Chondrocyte (in vitro differentiated cells): ENCODE measurements around the gene BAG2. TPM values are rescaled to one million over a fixed set of nuclear protein-coding genes. Genes with fewer than 3 reads are reported as not detected.

Experiments used
- DNase-seq: peaks from one replicate; pipeline ENCODE4 v3.0.0; 2021; ENCODE audit warnings: mixed read lengths, low spot score
- H3K27ac Mint-ChIP-seq: one replicate; pipeline ENCODE4 v1.8.0; 2021; ENCODE audit warnings: mild to moderate bottlenecking, moderate library complexity, mixed read lengths; ENCODE audit not compliant: unreplicated experiment
- H3K27me3 Mint-ChIP-seq: 2 replicates; pipeline ENCODE4 v1.8.0; 2021; ENCODE audit warnings: low read depth, mixed read lengths
- H3K36me3 Mint-ChIP-seq: 2 replicates; pipeline ENCODE4 v1.8.0; 2021; ENCODE audit warnings: low read depth, mixed read lengths
- H3K4me1 Mint-ChIP-seq: 2 replicates; pipeline ENCODE4 v1.8.0; 2021; ENCODE audit warnings: low read depth, mild to moderate bottlenecking, mixed read lengths
- H3K4me3 Mint-ChIP-seq: one replicate; pipeline ENCODE4 v1.8.0; 2021; ENCODE audit warnings: mild to moderate bottlenecking, moderate library complexity, mixed read lengths; ENCODE audit not compliant: unreplicated experiment
- H3K9me3 Mint-ChIP-seq: 2 replicates; pipeline ENCODE4 v1.8.0; 2021; ENCODE audit warnings: low read depth, mixed read lengths
- CTCF ChIP-seq: fragments of 200-600 bp; sonication (generic); IDR thresholded peaks from 2 replicates; pipeline ENCODE4 v1.5.0; 2021; ENCODE audit warnings: antibody characterized with exemption, mild to moderate bottlenecking, moderate library complexity
- total RNA-seq: library from RNA; stranded (reverse); gene quantifications from 3 replicates; pipeline ENCODE4 v1.2.1, GENCODE V29; 2021

BAG2 gene
- total RNA-seq, 1 donor from 2014 or later: 12.1 TPM

DNA sequence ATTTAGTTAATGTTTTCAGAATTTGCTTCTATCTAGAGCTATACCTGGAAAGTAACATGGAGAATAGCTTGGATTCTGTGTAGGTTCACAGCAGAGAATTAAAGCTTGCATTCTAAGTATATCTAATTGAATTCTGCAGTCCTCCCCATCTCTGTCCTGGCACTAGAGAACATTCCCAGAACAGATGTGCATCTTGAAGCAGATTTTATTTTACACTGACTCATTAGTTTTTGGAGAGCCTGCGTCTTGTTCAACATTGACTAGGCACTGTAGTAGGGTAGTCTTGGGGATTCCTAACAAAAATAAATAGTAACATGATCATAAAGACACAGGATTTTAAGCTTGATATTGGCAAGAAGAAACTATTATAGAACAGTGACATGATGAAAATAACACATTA lies 36.2 kb upstream of the BAG2 start:
- no peak for DNase-seq
- no peak for TF ChIP-seq CTCF
- Mint-ChIP-seq H3K9me3 (no peaks in the 10 kb centered on the region), H3K36me3 (peaks cover 20% of the 10 kb centered on the region), H3K27ac (no peak overlapping the region), H3K4me1 (peaks cover 6% of the 10 kb centered on the region), H3K4me3 (no peak overlapping the region), H3K27me3 (no peaks in the 10 kb centered on the region)

- H3K4me1 Mint-ChIP-seq: peaks cover 5% of the 10 kb centered on the region
- no peak for TF ChIP-seq CTCF
- no peak for DNase-seq
Observed at GRCh38 chr6:57137350-57137749, 34.8 kb upstream of the BAG2 start.

GRCh38 chr6:57138026-57138425 lies 34.1 kb upstream of the BAG2 start:
- TF ChIP-seq CTCF: no peak
- Mint-ChIP-seq H3K27me3 (no peaks in the 10 kb centered on the region), H3K4me3 (no peak overlapping the region), H3K36me3 (peaks cover 31% of the 10 kb centered on the region), H3K27ac (no peak overlapping the region), H3K4me1 (peaks cover 5% of the 10 kb centered on the region), H3K9me3 (no peaks in the 10 kb centered on the region)
- no peak for DNase-seq

More at GRCh38 chr6:57137350-57137749, 34.8 kb upstream of the BAG2 start:
- no peaks in the 10 kb centered on the region for H3K27me3 Mint-ChIP-seq
- H3K36me3 Mint-ChIP-seq: peaks cover 28% of the 10 kb centered on the region
- no peaks in the 10 kb centered on the region for H3K9me3 Mint-ChIP-seq
- H3K4me3 Mint-ChIP-seq: no peak overlapping the region
- H3K27ac Mint-ChIP-seq: no peak overlapping the region

- H3K9me3 Mint-ChIP-seq: no peaks in the 10 kb centered on the region
- TF ChIP-seq CTCF: no peak
- no peak overlapping the region for H3K4me3 Mint-ChIP-seq
- DNase-seq: no peak
- no peaks in the 10 kb centered on the region for H3K27me3 Mint-ChIP-seq
- no peak overlapping the region for H3K27ac Mint-ChIP-seq
- peaks cover 22% of the 10 kb centered on the region for H3K36me3 Mint-ChIP-seq
- H3K4me1 Mint-ChIP-seq: no peaks in the 10 kb centered on the region
Observed at GRCh38 chr6:57141451-57142177, 30.5 kb upstream of the BAG2 start.

DNA sequence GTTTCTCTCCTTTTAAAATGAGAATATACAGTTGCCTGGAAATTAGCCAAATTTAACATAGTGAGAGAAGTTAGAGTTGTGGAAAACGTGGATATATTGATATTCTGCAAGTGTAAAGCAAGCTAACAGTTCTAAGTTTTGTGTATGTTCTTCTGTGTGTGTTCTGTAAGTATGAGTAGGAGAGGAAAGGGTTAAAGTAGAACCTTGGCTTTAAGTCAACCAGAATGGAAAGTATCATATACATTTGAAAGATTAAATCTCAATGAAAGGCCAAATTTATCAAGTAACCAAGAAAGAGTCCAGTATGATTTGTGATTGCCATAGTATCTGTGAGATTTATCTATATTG lies 30.0 kb upstream of the BAG2 start:
- Mint-ChIP-seq H3K36me3 (peaks cover 18% of the 10 kb centered on the region), H3K27me3 (no peaks in the 10 kb centered on the region), H3K9me3 (no peaks in the 10 kb centered on the region), H3K27ac (no peak overlapping the region), H3K4me1 (no peaks in the 10 kb centered on the region), H3K4me3 (no peak overlapping the region)
- TF ChIP-seq CTCF: no peak
- no peak for DNase-seq
